MM.1S (cell line): ENCODE measurements around the gene OR4E2.

Experiments used
- DNase-seq: peaks from one replicate; pipeline ENCODE4 v3.0.0-alpha.2; 2015
- H2AFZ ChIP-seq: fragments of 300-600 bp; sonication (generic); 2 replicates; pipeline ENCODE4 v1.6.0; 2016; ENCODE audit warnings: antibody characterized with exemption, low read length
- H3F3A ChIP-seq: fragments of 300-600 bp; sonication (generic); 2 replicates; pipeline ENCODE4 v1.6.1; 2016; ENCODE audit warnings: mild to moderate bottlenecking, antibody characterized with exemption, low read length, moderate library complexity, mixed read lengths; ENCODE audit not compliant: insufficient read depth
- H3K27ac ChIP-seq: fragments of 300-600 bp; sonication (generic); 2 replicates; pipeline ENCODE4 v1.5.1; 2016; ENCODE audit warnings: mild to moderate bottlenecking, low read length
- H3K27me3 ChIP-seq: fragments of 300-600 bp; sonication (generic); replicated peaks from 2 replicates; pipeline ENCODE4 v1.6.0; 2016; ENCODE audit warnings: low read length; ENCODE audit not compliant: insufficient read depth
- H3K36me3 ChIP-seq: fragments of 300-600 bp; sonication (generic); replicated peaks from 2 replicates; pipeline ENCODE4 v1.6.1; 2016; ENCODE audit warnings: mild to moderate bottlenecking, low read length, mixed read lengths; ENCODE audit not compliant: insufficient read depth
- H3K4me1 ChIP-seq: fragments of 300-600 bp; sonication (generic); 2 replicates; pipeline ENCODE4 v1.6.1; 2016; ENCODE audit warnings: low read length, mixed read lengths
- H3K4me2 ChIP-seq: fragments of 300-600 bp; sonication (generic); 2 replicates; pipeline ENCODE4 v1.6.0; 2016; ENCODE audit warnings: low read depth, low read length
- H3K4me3 ChIP-seq: fragments of 300-600 bp; sonication (generic); 2 replicates; pipeline ENCODE4 v1.5.1; 2016; ENCODE audit warnings: low read length, mixed read lengths
- H3K79me2 ChIP-seq: fragments of 300-600 bp; sonication (generic); 2 replicates; pipeline ENCODE4 v1.6.1; 2016; ENCODE audit warnings: mixed run types, low read length, mixed read lengths
- H3K9ac ChIP-seq: fragments of 300-600 bp; sonication (generic); 2 replicates; pipeline ENCODE4 v1.6.1; 2016; ENCODE audit warnings: low read length, mixed read lengths
- H3K9me2 ChIP-seq: fragments of 300-600 bp; sonication (generic); replicated peaks from 2 replicates; pipeline ENCODE4 v1.6.1; 2016; ENCODE audit warnings: mild to moderate bottlenecking, low read length, mixed read lengths; ENCODE audit not compliant: insufficient read depth
- H3K9me3 ChIP-seq: fragments of 300-600 bp; sonication (generic); replicated peaks from 2 replicates; pipeline ENCODE4 v1.6.1; 2016; ENCODE audit warnings: mild to moderate bottlenecking, low read length, mixed read lengths; ENCODE audit not compliant: insufficient read depth
- H4K20me1 ChIP-seq: fragments of 300-600 bp; sonication (generic); 2 replicates; pipeline ENCODE4 v1.6.1; 2016; ENCODE audit warnings: mild to moderate bottlenecking, low read length, moderate library complexity, mixed read lengths; ENCODE audit not compliant: insufficient read depth
- EZH2 ChIP-seq: fragments of 300-600 bp; sonication (generic); optimal IDR thresholded peaks from 2 replicates; pipeline ENCODE3; 2017; ENCODE audit warnings: low read depth, mild to moderate bottlenecking, antibody characterized with exemption, low read length, mixed read lengths
- EZH2phosphoT487 ChIP-seq: fragments of 300-600 bp; sonication (generic); IDR thresholded peaks from 2 replicates; pipeline ENCODE4 v1.6.1; 2018; ENCODE audit warnings: antibody characterized with exemption, low read length
- TF ChIP-seq, protein P1 (sequence below): fragments of 300-600 bp; sonication (generic); IDR thresholded peaks from 2 replicates; pipeline ENCODE4 v1.5.1; 2016; ENCODE audit warnings: antibody characterized with exemption, low read length, mixed read lengths

The OR4E2 gene

DNA sequence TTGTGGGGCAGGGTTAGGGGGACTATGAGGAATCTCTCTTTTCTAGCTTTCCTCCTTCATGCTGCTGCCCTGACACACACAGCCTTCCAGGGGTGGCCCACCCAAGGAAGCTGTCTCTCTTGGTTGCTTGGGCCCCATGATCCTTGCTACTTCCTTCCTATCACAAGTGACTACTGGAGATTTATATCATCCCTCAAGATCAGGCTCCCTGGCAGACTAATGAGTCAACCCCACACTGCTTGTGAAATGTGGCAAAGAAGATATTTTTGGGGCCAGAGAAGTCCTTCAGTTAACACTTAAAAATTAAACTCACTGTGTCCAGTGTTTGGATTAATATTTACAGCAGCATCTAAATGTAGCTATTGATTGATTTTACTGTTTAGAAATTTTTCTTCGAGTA is 18.5 kb downstream of the OR4E2 start:
- Histone ChIP-seq H3K4me2 (no peak overlapping the region), H3K4me3 (no peak overlapping the region), H3F3A (no peaks in the 10 kb centered on the region), H3K9ac (no peak overlapping the region), H3K4me1 (no peaks in the 10 kb centered on the region), H4K20me1 (no peaks in the 10 kb centered on the region), H3K27ac (no peak overlapping the region), H3K79me2 (no peaks in the 10 kb centered on the region), H3K9me2 (no peaks in the 10 kb centered on the region), H2AFZ (no peak overlapping the region), H3K36me3 (no peaks in the 10 kb centered on the region), H3K27me3 (no peaks in the 10 kb centered on the region), H3K9me3 (no peaks in the 10 kb centered on the region)
- TF ChIP-seq, protein P1, sequence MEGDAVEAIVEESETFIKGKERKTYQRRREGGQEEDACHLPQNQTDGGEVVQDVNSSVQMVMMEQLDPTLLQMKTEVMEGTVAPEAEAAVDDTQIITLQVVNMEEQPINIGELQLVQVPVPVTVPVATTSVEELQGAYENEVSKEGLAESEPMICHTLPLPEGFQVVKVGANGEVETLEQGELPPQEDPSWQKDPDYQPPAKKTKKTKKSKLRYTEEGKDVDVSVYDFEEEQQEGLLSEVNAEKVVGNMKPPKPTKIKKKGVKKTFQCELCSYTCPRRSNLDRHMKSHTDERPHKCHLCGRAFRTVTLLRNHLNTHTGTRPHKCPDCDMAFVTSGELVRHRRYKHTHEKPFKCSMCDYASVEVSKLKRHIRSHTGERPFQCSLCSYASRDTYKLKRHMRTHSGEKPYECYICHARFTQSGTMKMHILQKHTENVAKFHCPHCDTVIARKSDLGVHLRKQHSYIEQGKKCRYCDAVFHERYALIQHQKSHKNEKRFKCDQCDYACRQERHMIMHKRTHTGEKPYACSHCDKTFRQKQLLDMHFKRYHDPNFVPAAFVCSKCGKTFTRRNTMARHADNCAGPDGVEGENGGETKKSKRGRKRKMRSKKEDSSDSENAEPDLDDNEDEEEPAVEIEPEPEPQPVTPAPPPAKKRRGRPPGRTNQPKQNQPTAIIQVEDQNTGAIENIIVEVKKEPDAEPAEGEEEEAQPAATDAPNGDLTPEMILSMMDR, result no peak
- TF ChIP-seq EZH2phosphoT487 (no peak), EZH2 (no peak)
- DNase-seq, result no peak

DNA sequence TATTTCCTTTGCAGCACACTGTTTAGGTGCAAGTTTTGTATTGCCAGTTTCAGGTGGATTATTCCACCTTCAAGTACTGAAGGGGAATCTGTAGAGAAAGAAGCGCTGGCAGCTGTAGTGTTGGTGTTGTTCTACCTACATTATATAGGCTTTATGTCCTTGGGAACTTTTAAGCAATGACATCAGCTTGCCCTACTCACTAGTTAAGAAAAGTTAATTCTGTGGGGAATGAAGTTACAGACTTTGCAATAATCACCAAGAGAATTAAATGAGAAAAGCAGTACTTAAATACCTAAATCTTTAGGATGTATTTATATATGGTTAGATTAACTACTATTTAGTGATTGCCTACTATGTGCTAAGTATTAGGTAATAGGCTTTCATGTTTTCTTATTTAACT is 20.1 kb downstream of the OR4E2 start, which contains the start of gene OR4E1:
OR4E1 (minus strand) TSS at position 101 of the 400 bp plus-strand sequence. CDS start 2,883 bp downstream, outside the sequence.
- Histone ChIP-seq H3K4me3 (no peak within 1 kb of the TSS), H3K4me2 (no peak within 1 kb of the TSS), H4K20me1 (no peaks in the 10 kb centered on the region), H2AFZ (no peak within 1 kb of the TSS), H3K4me1 (no peaks in the 10 kb centered on the region), H3K9me2 (no peaks in the 10 kb centered on the region), H3K36me3 (no peaks in the 10 kb centered on the region), H3F3A (no peaks in the 10 kb centered on the region), H3K9me3 (no peaks in the 10 kb centered on the region), H3K27ac (no peak within 1 kb of the TSS), H3K9ac (no peak within 1 kb of the TSS), H3K27me3 (no peaks in the 10 kb centered on the region), H3K79me2 (no peaks in the 10 kb centered on the region)
- no peak for TF ChIP-seq EZH2phosphoT487
- no peak for DNase-seq

DNA sequence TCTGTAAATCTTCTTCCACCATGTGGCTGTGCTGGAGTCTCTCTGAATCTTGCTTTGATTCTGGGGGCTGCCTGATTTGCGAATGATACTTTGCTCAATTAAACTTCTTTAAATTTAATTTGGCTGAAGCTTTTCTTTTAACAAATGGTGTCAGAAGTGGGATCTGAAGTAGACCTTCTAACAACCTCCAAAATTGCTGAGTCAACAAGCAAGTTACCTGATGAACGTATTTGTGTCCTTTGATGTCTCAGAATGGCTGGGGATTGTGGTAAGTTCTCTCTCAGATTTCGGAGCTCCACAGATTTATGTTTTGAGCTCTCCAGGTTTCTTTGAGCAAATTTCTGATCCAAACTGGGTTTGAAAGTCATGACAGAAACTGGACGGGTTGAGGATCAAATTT is 21.9 kb downstream of the OR4E2 start:
- H3F3A ChIP-seq, result no peaks in the 10 kb centered on the region
- no peak overlapping the region for H2AFZ ChIP-seq
- no peaks in the 10 kb centered on the region for H3K27me3 ChIP-seq
- H3K4me1 ChIP-seq, result no peaks in the 10 kb centered on the region
- DNase-seq, result no peak
- H3K9ac ChIP-seq, result no peak overlapping the region
- H3K4me3 ChIP-seq, result no peak overlapping the region
- no peak overlapping the region for H3K4me2 ChIP-seq
- no peaks in the 10 kb centered on the region for H3K9me3 ChIP-seq
- H4K20me1 ChIP-seq, result no peaks in the 10 kb centered on the region
- H3K27ac ChIP-seq, result no peak overlapping the region
- no peaks in the 10 kb centered on the region for H3K36me3 ChIP-seq
- H3K9me2 ChIP-seq, result no peaks in the 10 kb centered on the region
- no peaks in the 10 kb centered on the region for H3K79me2 ChIP-seq
- TF ChIP-seq, protein P1, result no peak
- no peak for TF ChIP-seq EZH2phosphoT487
- no peak for TF ChIP-seq EZH2

DNA sequence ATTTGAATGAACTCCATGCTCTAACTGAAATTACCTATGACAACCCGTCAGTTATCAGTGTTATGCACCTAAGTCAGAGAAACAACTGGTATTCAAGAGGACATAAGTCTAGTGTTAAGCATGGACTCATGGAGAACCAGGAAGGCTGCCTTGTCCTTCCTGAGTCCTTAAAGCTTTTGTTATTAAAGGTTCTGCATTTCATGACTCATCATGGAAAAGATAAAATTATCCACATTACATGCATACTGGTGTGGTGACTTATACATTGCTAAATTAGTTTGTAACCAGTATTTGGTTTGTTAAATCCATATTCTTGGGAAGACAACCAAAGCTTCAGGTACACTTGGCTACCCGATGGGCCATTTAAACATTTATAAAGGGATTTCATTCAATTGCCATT is 26.4 kb downstream of the OR4E2 start:
- TF ChIP-seq EZH2, result no peak
- TF ChIP-seq EZH2phosphoT487, result no peak
- TF ChIP-seq, protein P1, result no peak
- Histone ChIP-seq H3K9ac (no peak overlapping the region), H3F3A (no peaks in the 10 kb centered on the region), H3K27ac (no peak overlapping the region), H2AFZ (no peak overlapping the region), H4K20me1 (no peaks in the 10 kb centered on the region), H3K27me3 (no peaks in the 10 kb centered on the region), H3K4me3 (no peak overlapping the region), H3K4me2 (no peak overlapping the region), H3K9me2 (no peaks in the 10 kb centered on the region), H3K79me2 (no peaks in the 10 kb centered on the region), H3K36me3 (no peaks in the 10 kb centered on the region), H3K4me1 (no peaks in the 10 kb centered on the region), H3K9me3 (no peaks in the 10 kb centered on the region)
- DNase-seq, result no peak
